ENCODE measurements around the gene TRDN. TPM values are rescaled to one million over a fixed set of nuclear protein-coding genes. Genes with fewer than 3 reads are reported as not detected.

Gene TRDN
- total RNA-seq, 2 donors from 2014 or later: not detected

GRCh38 chr6:123207967-123208510 is 428.7 kb downstream of the TRDN start:
- ATAC-seq (no peak), DNase-seq (no peak)
- Histone ChIP-seq H3K4me1 (no peaks in the 10 kb centered on the region), H3K36me3 (replicated peaks in 1 of 2; ENCODE audit: insufficient read depth in 1 of 2, low read depth in 2 of 2) (no peaks in the 10 kb centered on the region), H3K27ac (no peak overlapping the region), H3K4me3 (no peak overlapping the region), H3K9me3 (no peaks in the 10 kb centered on the region), H3K27me3 (no peaks in the 10 kb centered on the region)
- TF ChIP-seq POLR2A (IDR thresholded peaks at IDR 0.05): no peak
- intact Hi-C loops (cut with DNase I): no loop called here
- 38 to 53% methylated on average over 7 of the region's 7 CpGs for WGBS, 2 donors

- H3K27me3 ChIP-seq: no peaks in the 10 kb centered on the region
- intact Hi-C loops (cut with DNase I): no loop called here
- 34 to 53% methylated on average over 1 of the region's 1 CpG for WGBS, 2 donors
- no peak for ATAC-seq
- no peak overlapping the region for H3K4me3 ChIP-seq
- H3K9me3 ChIP-seq: no peaks in the 10 kb centered on the region
- TF ChIP-seq POLR2A (IDR thresholded peaks at IDR 0.05): no peak
- H3K36me3 ChIP-seq (replicated peaks in 1 of 2; ENCODE audit: insufficient read depth in 1 of 2, low read depth in 2 of 2): no peaks in the 10 kb centered on the region
- no peak for DNase-seq
- H3K27ac ChIP-seq: no peak overlapping the region
- H3K4me1 ChIP-seq: no peaks in the 10 kb centered on the region
These were observed 432.8 kb downstream of the TRDN start for GRCh38 chr6:123203928-123204327.

- intact Hi-C loops (cut with DNase I): no loop called here
- WGBS, 2 donors: 70 to 75% methylated on average over 12 to 15 of the region's 18 CpGs
- H3K36me3 ChIP-seq (replicated peaks in 1 of 2; ENCODE audit: insufficient read depth in 1 of 2, low read depth in 2 of 2): no peaks in the 10 kb centered on the region
- no peaks in the 10 kb centered on the region for H3K4me1 ChIP-seq
- H3K4me3 ChIP-seq: no peak overlapping the region
- DNase-seq (no peak), ATAC-seq (no peak)
- H3K27me3 ChIP-seq: no peaks in the 10 kb centered on the region
- no peaks in the 10 kb centered on the region for H3K9me3 ChIP-seq
- no peak for TF ChIP-seq CTCF (IDR thresholded peaks at IDR 0.05)
- no peak for TF ChIP-seq POLR2A (IDR thresholded peaks at IDR 0.05)
- H3K27ac ChIP-seq: no peak overlapping the region
These were observed 434.8 kb downstream of the TRDN start for GRCh38 chr6:123201869-123202372.

- TF ChIP-seq CTCF (IDR thresholded peaks at IDR 0.05) (no peak), POLR2A (IDR thresholded peaks at IDR 0.05) (no peak)
- Histone ChIP-seq H3K27ac (no peak overlapping the region), H3K4me3 (no peak overlapping the region), H3K27me3 (no peaks in the 10 kb centered on the region), H3K9me3 (no peaks in the 10 kb centered on the region), H3K4me1 (no peaks in the 10 kb centered on the region), H3K36me3 (replicated peaks in 1 of 2; ENCODE audit: insufficient read depth in 1 of 2, low read depth in 2 of 2) (no peaks in the 10 kb centered on the region)
- no peak for DNase-seq
- no peak for ATAC-seq
- intact Hi-C loops (cut with DNase I): no loop called here
These were observed 443.5 kb downstream of the TRDN start for GRCh38 chr6:123193298-123193697.

- intact Hi-C loops (cut with DNase I): no loop called here
- DNase-seq: no peak
- no peaks in the 10 kb centered on the region for H3K36me3 ChIP-seq (replicated peaks in 1 of 2; ENCODE audit: insufficient read depth in 1 of 2, low read depth in 2 of 2)
- TF ChIP-seq CTCF (IDR thresholded peaks at IDR 0.05) (no peak), POLR2A (IDR thresholded peaks at IDR 0.05) (no peak)
- no peaks in the 10 kb centered on the region for H3K27me3 ChIP-seq
- no peak overlapping the region for H3K4me3 ChIP-seq
- WGBS, 2 donors: 71 to 92% methylated on average over 1 of the region's 1 CpG
- no peaks in the 10 kb centered on the region for H3K4me1 ChIP-seq
- ATAC-seq: no peak
- peaks cover 0 to 6% (median 0%) of the 10 kb centered on the region in 3 donors for H3K9me3 ChIP-seq
- no peak overlapping the region for H3K27ac ChIP-seq
These were observed 446.9 kb downstream of the TRDN start for GRCh38 chr6:123189816-123190215.

GRCh38 chr6:123182998-123183397 is 453.8 kb downstream of the TRDN start:
- no peaks in the 10 kb centered on the region for H3K27me3 ChIP-seq
- intact Hi-C loops (cut with DNase I): no loop called here
- 69 to 77% methylated on average over 5 to 7 of the region's 7 CpGs for WGBS, 2 donors
- peaks cover 0 to 13% (median 0%) of the 10 kb centered on the region in 3 donors for H3K9me3 ChIP-seq
- no peak for ATAC-seq
- H3K36me3 ChIP-seq (replicated peaks in 1 of 2; ENCODE audit: insufficient read depth in 1 of 2, low read depth in 2 of 2): no peaks in the 10 kb centered on the region
- no peak overlapping the region for H3K27ac ChIP-seq
- H3K4me1 ChIP-seq: no peaks in the 10 kb centered on the region
- TF ChIP-seq POLR2A (IDR thresholded peaks at IDR 0.05) (no peak), CTCF (IDR thresholded peaks at IDR 0.05) (no peak)
- no peak overlapping the region for H3K4me3 ChIP-seq
- DNase-seq: peak in 2 of 4 donors; percentile 5 to 13

All from body of pancreas (tissue), 4 donors.